Mesothelial cell of epicardium (in vitro differentiated cells): ENCODE measurements around the gene NTM. TPM values are rescaled to one million over a fixed set of nuclear protein-coding genes. Genes with fewer than 3 reads are reported as not detected.

Experiments
- DNase-seq, 2 experiments: peaks; one replicate each; pipeline ENCODE4 v3.0.0; 2021; ENCODE audit warnings: low spot score in 2 of 2; ENCODE audit not compliant: unreplicated experiment in 2 of 2
- H3K27ac Mint-ChIP-seq: 2 replicates; pipeline ENCODE4 v1.8.0; 2021; ENCODE audit warnings: mixed read lengths
- H3K27me3 Mint-ChIP-seq: 2 replicates; pipeline ENCODE4 v1.8.0; 2021; ENCODE audit warnings: low read depth, mixed read lengths
- H3K36me3 Mint-ChIP-seq: 2 replicates; pipeline ENCODE4 v1.8.0; 2021; ENCODE audit warnings: mixed read lengths
- H3K4me1 Mint-ChIP-seq: 2 replicates; pipeline ENCODE4 v1.8.0; 2021; ENCODE audit warnings: mixed read lengths
- H3K4me3 Mint-ChIP-seq: 2 replicates; pipeline ENCODE4 v1.8.0; 2021; ENCODE audit warnings: mild to moderate bottlenecking, moderate library complexity, mixed read lengths
- H3K9me3 Mint-ChIP-seq: 2 replicates; pipeline ENCODE4 v1.8.0; 2021; ENCODE audit warnings: mixed read lengths
- CTCF ChIP-seq: fragments of 200-600 bp; sonication (generic); IDR thresholded peaks from one replicate; pipeline ENCODE4 v1.5.0; 2021; ENCODE audit warnings: antibody characterized with exemption; ENCODE audit not compliant: unreplicated experiment
- total RNA-seq: library from RNA; stranded (reverse); gene quantifications from 3 replicates; pipeline ENCODE4 v1.2.1, GENCODE V29; 2021

The NTM gene
- total RNA-seq, 1 donor from 2014 or later = 3.9 TPM

GRCh38 chr11:131999084-131999483, 628.7 kb downstream of the NTM start:
- Mint-ChIP-seq H3K4me3 (no peak overlapping the region), H3K27me3 (peaks cover 33% of the 10 kb centered on the region), H3K27ac (no peak overlapping the region), H3K36me3 (no peaks in the 10 kb centered on the region), H3K9me3 (peaks cover 12% of the 10 kb centered on the region), H3K4me1 (peaks cover 6% of the 10 kb centered on the region)
- no peak for DNase-seq
- TF ChIP-seq CTCF = no peak

- no peak overlapping the region for H3K4me3 Mint-ChIP-seq
- H3K9me3 Mint-ChIP-seq = peaks cover 12% of the 10 kb centered on the region
- H3K27ac Mint-ChIP-seq = no peak overlapping the region
- TF ChIP-seq CTCF = no peak
- H3K36me3 Mint-ChIP-seq = no peaks in the 10 kb centered on the region
- peaks cover 41% of the 10 kb centered on the region for H3K27me3 Mint-ChIP-seq
- DNase-seq = no peak
- H3K4me1 Mint-ChIP-seq = peaks cover 6% of the 10 kb centered on the region
These were observed 629.5 kb downstream of the NTM start for GRCh38 chr11:131999955-132000354.

- Mint-ChIP-seq H3K27ac (no peak overlapping the region), H3K4me1 (no peaks in the 10 kb centered on the region), H3K4me3 (no peak overlapping the region), H3K9me3 (no peaks in the 10 kb centered on the region), H3K36me3 (no peaks in the 10 kb centered on the region), H3K27me3 (peaks cover 80% of the 10 kb centered on the region)
- no peak for DNase-seq
- no peak for TF ChIP-seq CTCF
These were observed 635.5 kb downstream of the NTM start for GRCh38 chr11:132005887-132006286.

- Mint-ChIP-seq H3K27ac (no peak overlapping the region), H3K27me3 (peaks cover 88% of the 10 kb centered on the region), H3K9me3 (no peaks in the 10 kb centered on the region), H3K4me3 (no peak overlapping the region), H3K36me3 (no peaks in the 10 kb centered on the region), H3K4me1 (no peaks in the 10 kb centered on the region)
- no peak for TF ChIP-seq CTCF
- DNase-seq = no peak
These were observed 636.6 kb downstream of the NTM start for GRCh38 chr11:132006884-132007580.

DNA sequence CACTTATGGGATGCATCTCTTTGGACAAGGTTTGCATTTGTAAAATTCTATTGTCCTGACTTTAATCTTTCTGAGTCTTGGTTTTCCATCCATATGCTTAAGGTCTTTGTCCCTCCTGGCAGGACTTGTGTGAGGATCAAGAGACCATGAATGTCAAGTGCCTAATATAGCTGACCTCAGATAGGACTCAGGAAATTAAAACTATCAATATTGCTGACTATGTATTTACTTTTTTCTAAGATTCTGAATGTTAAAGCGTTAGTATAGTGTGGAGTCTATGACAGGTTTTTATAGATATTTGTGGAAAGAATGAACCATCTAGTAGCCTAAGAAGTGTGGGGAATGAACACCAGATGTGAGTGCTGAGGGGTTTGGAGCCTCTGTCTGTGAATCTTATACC, 637.8 kb downstream of the NTM start:
- Mint-ChIP-seq H3K4me3 (no peak overlapping the region), H3K27ac (no peak overlapping the region), H3K9me3 (no peaks in the 10 kb centered on the region), H3K4me1 (no peaks in the 10 kb centered on the region), H3K27me3 (peaks cover 93% of the 10 kb centered on the region), H3K36me3 (no peaks in the 10 kb centered on the region)
- no peak for DNase-seq
- TF ChIP-seq CTCF = no peak
